Ishikawa (cell line): ENCODE measurements around the gene PI4K2A.

Experiments used
- CEBPB ChIP-seq: IDR thresholded peaks from 2 replicates; pipeline ENCODE4 v1.6.1; 2012
- CREB1 ChIP-seq: IDR thresholded peaks from 2 replicates; pipeline ENCODE4 v1.6.1; 2012; ENCODE audit warnings: low read depth
- EGR1 ChIP-seq: IDR thresholded peaks from 2 replicates; pipeline ENCODE4 v1.6.1; 2012
- EP300 ChIP-seq: IDR thresholded peaks from 2 replicates; pipeline ENCODE4 v1.6.1; 2012; ENCODE audit warnings: borderline replicate concordance
- FOXM1 ChIP-seq: IDR thresholded peaks from 2 replicates; pipeline ENCODE4 v1.6.1; 2012; ENCODE audit warnings: low read depth, borderline replicate concordance
- MAX ChIP-seq: IDR thresholded peaks from 2 replicates; pipeline ENCODE4 v1.6.1; 2012
- NFIC ChIP-seq: IDR thresholded peaks from 2 replicates; pipeline ENCODE4 v1.6.1; 2012
- RAD21 ChIP-seq: IDR thresholded peaks from 2 replicates; pipeline ENCODE4 v1.6.1; 2012; ENCODE audit warnings: low read depth
- REST ChIP-seq: IDR thresholded peaks from 2 replicates; pipeline ENCODE4 v1.6.1; 2012; ENCODE audit warnings: low read depth, mild to moderate bottlenecking
- TAF1 ChIP-seq: IDR thresholded peaks from 2 replicates; pipeline ENCODE4 v1.6.1; 2012; ENCODE audit warnings: low read depth, mild to moderate bottlenecking
- TCF12 ChIP-seq: IDR thresholded peaks from 2 replicates; pipeline ENCODE4 v1.6.1; 2012; ENCODE audit warnings: low read depth
- TEAD4 ChIP-seq: IDR thresholded peaks from 2 replicates; pipeline ENCODE4 v1.6.1; 2012
- USF1 ChIP-seq: IDR thresholded peaks from 2 replicates; pipeline ENCODE4 v1.6.1; 2012
- YY1 ChIP-seq: IDR thresholded peaks from 2 replicates; pipeline ENCODE4 v1.6.1; 2012; ENCODE audit warnings: low read depth
- ZBTB7A ChIP-seq: IDR thresholded peaks from 2 replicates; pipeline ENCODE4 v1.6.1; 2012; ENCODE audit warnings: low read depth

PI4K2A gene

GRCh38 chr10:97648562-97649404 is 8.3 kb downstream of the PI4K2A start:
- TF ChIP-seq USF1 (peak; percentile 21; the same call in 1 of the 2 replicates), NFIC (peak; percentile 23; the same call in 1 of the 2 replicates), EP300 (peak; percentile 48; the same call in 1 of the 2 replicates), TAF1 (no peak), RAD21 (no peak), REST (no peak), TCF12 (0 out of 2 replicates have a peak, but pooled peaks have one; percentile 28), FOXM1 (no peak)

- 0 out of 2 replicates have a peak, but pooled peaks have one; percentile 5 for TF ChIP-seq NFIC
Measured at GRCh38 chr10:97649405-97649750, 8.9 kb downstream of the PI4K2A start.

GRCh38 chr10:97650726-97651125 is 10.3 kb downstream of the PI4K2A start:
- no peak for TF ChIP-seq YY1
- no peak for TF ChIP-seq ZBTB7A
- no peak for TF ChIP-seq CREB1
- no peak for TF ChIP-seq MAX
- no peak for TF ChIP-seq REST
- no peak for TF ChIP-seq FOXM1
- no peak for TF ChIP-seq TEAD4
- TF ChIP-seq RAD21 = no peak
- no peak for TF ChIP-seq EP300

GRCh38 chr10:97651773-97652172 is 11.3 kb downstream of the PI4K2A start:
- TF ChIP-seq EGR1 = no peak
- TF ChIP-seq EP300 = no peak
- no peak for TF ChIP-seq RAD21
- TF ChIP-seq YY1 = no peak
- no peak for TF ChIP-seq REST
- TF ChIP-seq MAX = no peak
- no peak for TF ChIP-seq USF1
- TF ChIP-seq ZBTB7A = no peak
- no peak for TF ChIP-seq TCF12
- TF ChIP-seq CEBPB = no peak

- TF ChIP-seq CEBPB = no peak
- TF ChIP-seq YY1 = no peak
- no peak for TF ChIP-seq CREB1
- TF ChIP-seq MAX = no peak
- no peak for TF ChIP-seq EP300
- no peak for TF ChIP-seq USF1
- no peak for TF ChIP-seq ZBTB7A
- TF ChIP-seq TAF1 = no peak
- TF ChIP-seq EGR1 = no peak
- no peak for TF ChIP-seq FOXM1
Measured at GRCh38 chr10:97656777-97657176, 16.3 kb downstream of the PI4K2A start.
